ENCODE results near the gene CHRNA4.

CHRNA4 gene

DNA sequence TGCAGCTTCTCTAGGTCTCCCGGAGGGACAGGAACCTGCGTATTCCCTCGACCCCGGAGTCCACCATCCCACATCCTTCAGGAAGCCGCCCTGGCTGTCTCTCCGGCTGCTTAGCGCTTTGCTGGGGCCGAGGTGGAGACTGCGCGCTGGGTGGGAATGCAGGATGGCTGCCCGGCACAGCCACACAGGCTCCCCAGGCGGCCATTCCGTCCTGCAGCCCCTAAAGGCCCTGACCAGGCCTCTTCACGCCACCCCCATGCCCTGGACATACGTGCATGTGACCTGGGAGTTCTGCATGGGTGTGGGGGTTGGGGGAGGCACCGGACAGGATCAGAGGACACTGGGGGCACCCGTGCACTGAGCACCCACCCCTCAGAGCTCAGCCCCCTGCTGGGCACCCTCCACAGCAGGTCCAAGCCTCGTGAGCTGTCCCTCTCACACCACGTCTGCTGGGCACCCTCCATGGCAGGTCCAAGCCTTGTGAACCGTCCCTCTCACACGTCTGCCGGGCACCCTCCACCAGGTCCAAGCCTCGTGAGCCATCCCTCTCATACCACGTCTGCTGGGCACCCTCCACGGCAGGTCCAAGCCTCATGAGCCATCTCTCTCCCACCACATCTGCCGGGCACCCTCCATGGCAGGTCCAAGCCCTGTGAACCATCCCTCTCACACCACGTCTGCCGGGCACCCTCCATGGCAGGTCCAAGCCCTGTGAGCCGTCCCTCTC, 40.4 kb upstream of the CHRNA4 start:
- no peak overlapping the region for H3K4me3 ChIP-seq (ENCODE audit: low read depth, low read length)
- TF ChIP-seq CTCF (IDR thresholded peaks at IDR 0.05; ENCODE audit: borderline replicate concordance, insufficient read depth, low read depth, low read length): no peak

GRCh38 chr20:63400486-63401210, 39.5 kb upstream of the CHRNA4 start:
- no peak overlapping the region for H3K4me3 ChIP-seq (ENCODE audit: low read depth, low read length)
- TF ChIP-seq CTCF (IDR thresholded peaks at IDR 0.05; ENCODE audit: borderline replicate concordance, insufficient read depth, low read depth, low read length): no peak

- no peak overlapping the region for H3K4me3 ChIP-seq (ENCODE audit: low read depth, low read length)
- no peak for TF ChIP-seq CTCF (IDR thresholded peaks at IDR 0.05; ENCODE audit: borderline replicate concordance, insufficient read depth, low read depth, low read length)
These were observed 38.6 kb upstream of the CHRNA4 start for GRCh38 chr20:63399596-63400375.

- no peak for TF ChIP-seq CTCF (IDR thresholded peaks at IDR 0.05; ENCODE audit: borderline replicate concordance, insufficient read depth, low read depth, low read length)
- no peak overlapping the region for H3K4me3 ChIP-seq (ENCODE audit: low read depth, low read length)
These were observed 37.8 kb upstream of the CHRNA4 start for GRCh38 chr20:63398744-63399514.

- no peak overlapping the region for H3K4me3 ChIP-seq (ENCODE audit: low read depth, low read length)
- TF ChIP-seq CTCF (IDR thresholded peaks at IDR 0.05; ENCODE audit: borderline replicate concordance, insufficient read depth, low read depth, low read length): no peak
These were observed 36.8 kb upstream of the CHRNA4 start for GRCh38 chr20:63397946-63398450.

- TF ChIP-seq CTCF (IDR thresholded peaks at IDR 0.05; ENCODE audit: borderline replicate concordance, insufficient read depth, low read depth, low read length): no peak
- no peak overlapping the region for H3K4me3 ChIP-seq (ENCODE audit: low read depth, low read length)
These were observed 36.1 kb upstream of the CHRNA4 start for GRCh38 chr20:63397155-63397843.
